ENCODE measurements around the gene WNK2.

The WNK2 gene

GRCh38 chr9:93203026-93203717, 19.2 kb downstream of the WNK2 start:
- DNase-seq: no peak

- no peak for DNase-seq
These were observed 20.0 kb downstream of the WNK2 start for GRCh38 chr9:93203718-93204469.

- DNase-seq: no peak
These were observed 20.6 kb downstream of the WNK2 start for GRCh38 chr9:93204470-93205043.

- peak; percentile 88 for DNase-seq
These were observed 21.3 kb downstream of the WNK2 start for GRCh38 chr9:93205045-93205768.

- no peak for DNase-seq
These were observed 22.1 kb downstream of the WNK2 start for GRCh38 chr9:93205896-93206575.

GRCh38 chr9:93206576-93207155, 22.7 kb downstream of the WNK2 start:
- DNase-seq: no peak

GRCh38 chr9:93207326-93207814, 23.4 kb downstream of the WNK2 start:
- DNase-seq: peak; percentile 82

- DNase-seq: no peak
These were observed 24.2 kb downstream of the WNK2 start for GRCh38 chr9:93207860-93208734.

GRCh38 chr9:93209097-93209496, 25.2 kb downstream of the WNK2 start:
- no peak for DNase-seq

- no peak for DNase-seq
These were observed 25.8 kb downstream of the WNK2 start for GRCh38 chr9:93209576-93210323.

GRCh38 chr9:93210324-93210973, 26.5 kb downstream of the WNK2 start:
- DNase-seq: no peak

GRCh38 chr9:93210974-93211653, 27.2 kb downstream of the WNK2 start:
- no peak for DNase-seq

GRCh38 chr9:93211654-93212001, 27.7 kb downstream of the WNK2 start:
- no peak for DNase-seq

- DNase-seq: no peak
These were observed 28.5 kb downstream of the WNK2 start for GRCh38 chr9:93212409-93212808.

- no peak for DNase-seq
These were observed 32.1 kb downstream of the WNK2 start for GRCh38 chr9:93216073-93216365.

GRCh38 chr9:93217706-93218105, 33.8 kb downstream of the WNK2 start:
- no peak for DNase-seq

GRCh38 chr9:93218161-93218560, 34.2 kb downstream of the WNK2 start:
- no peak for DNase-seq

- no peak for DNase-seq
These were observed 34.9 kb downstream of the WNK2 start for GRCh38 chr9:93218671-93219420.

- DNase-seq: no peak
These were observed 35.8 kb downstream of the WNK2 start for GRCh38 chr9:93219692-93220091.
